GM18507 (cell line): ENCODE results near the gene SEMA4A.
"Not testable (repeated sequence)": the region's sequence is repeated elsewhere in the genome, so short reads cannot be mapped to it uniquely, and the experiment has no call there.

Experiments
- DNase-seq: peaks from one replicate; pipeline ENCODE4 v3.0.0; 2011; ENCODE audit warnings: low read depth; ENCODE audit not compliant: insufficient read length; ENCODE audit errors: extremely low spot score
- FAIRE-seq: peaks from 2 replicates; lab custom pipeline; 2011; peaks lifted over from hg19 to GRCh38; lab: Jason Lieb, UNC

SEMA4A gene

DNA sequence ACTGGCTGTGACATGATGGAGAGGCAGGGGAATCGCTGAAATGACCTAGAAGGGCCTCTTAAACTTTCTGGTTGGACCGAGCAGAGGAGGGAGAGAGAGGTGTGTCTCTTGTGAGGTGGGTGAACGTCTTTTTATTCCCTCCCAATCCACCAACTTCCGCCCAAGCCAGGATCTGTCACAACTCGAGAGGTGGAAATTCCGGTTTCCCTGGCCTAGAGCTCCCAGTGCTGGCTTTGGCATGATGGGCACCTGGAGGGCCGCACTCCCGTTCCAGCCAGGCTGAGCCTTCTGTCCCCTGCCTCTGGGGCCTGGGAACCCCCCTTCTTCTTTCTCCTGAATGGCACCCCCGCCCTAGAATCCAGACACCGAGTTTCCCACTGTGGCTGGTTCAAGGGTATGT is at the start of gene SEMA4A:
Gene SEMA4A (plus strand): TSS at position 224 of the 400 bp plus-strand sequence. CDS start 994 bp downstream, outside the sequence.
- no peak for DNase-seq
- FAIRE-seq, result no peak

DNA sequence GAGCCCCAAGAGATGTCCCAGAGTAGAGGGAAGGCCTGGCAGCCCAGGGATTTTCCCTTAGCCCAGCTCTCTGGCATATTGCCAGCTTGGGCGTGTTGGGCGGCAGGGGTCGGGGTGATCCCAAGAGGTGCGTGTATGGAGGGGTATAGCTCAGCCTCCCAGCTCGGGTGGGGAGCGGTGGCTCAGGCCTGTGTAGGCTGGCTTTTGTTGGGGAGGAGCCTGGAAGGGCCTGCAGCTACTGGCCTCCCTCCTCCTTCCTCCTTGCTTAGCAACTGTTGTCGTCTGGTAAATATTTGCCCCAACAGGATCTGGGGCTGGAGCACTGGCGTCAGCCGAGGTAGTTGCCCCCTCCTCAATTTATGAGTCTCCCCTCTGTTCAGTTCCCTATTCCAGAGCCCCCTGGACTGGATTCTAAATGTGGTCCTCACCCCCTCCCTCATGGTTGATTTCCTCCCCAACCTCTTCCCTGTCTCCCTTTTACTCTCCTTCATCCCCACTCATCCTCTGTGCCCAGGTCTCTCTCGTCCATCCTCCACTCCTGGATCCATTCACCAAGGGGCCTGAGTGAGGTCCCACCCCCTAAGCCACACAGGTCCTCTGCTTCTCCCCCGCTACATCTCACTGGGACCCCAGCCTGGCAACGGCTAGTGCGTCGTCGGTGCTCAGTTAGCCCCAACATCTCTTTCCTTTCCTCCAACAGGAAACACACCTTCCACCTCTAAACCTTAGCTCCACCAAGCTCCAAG is 49.1 kb upstream of the SEMA4A start:
- FAIRE-seq (peak; percentile 41), DNase-seq (no peak)

DNA sequence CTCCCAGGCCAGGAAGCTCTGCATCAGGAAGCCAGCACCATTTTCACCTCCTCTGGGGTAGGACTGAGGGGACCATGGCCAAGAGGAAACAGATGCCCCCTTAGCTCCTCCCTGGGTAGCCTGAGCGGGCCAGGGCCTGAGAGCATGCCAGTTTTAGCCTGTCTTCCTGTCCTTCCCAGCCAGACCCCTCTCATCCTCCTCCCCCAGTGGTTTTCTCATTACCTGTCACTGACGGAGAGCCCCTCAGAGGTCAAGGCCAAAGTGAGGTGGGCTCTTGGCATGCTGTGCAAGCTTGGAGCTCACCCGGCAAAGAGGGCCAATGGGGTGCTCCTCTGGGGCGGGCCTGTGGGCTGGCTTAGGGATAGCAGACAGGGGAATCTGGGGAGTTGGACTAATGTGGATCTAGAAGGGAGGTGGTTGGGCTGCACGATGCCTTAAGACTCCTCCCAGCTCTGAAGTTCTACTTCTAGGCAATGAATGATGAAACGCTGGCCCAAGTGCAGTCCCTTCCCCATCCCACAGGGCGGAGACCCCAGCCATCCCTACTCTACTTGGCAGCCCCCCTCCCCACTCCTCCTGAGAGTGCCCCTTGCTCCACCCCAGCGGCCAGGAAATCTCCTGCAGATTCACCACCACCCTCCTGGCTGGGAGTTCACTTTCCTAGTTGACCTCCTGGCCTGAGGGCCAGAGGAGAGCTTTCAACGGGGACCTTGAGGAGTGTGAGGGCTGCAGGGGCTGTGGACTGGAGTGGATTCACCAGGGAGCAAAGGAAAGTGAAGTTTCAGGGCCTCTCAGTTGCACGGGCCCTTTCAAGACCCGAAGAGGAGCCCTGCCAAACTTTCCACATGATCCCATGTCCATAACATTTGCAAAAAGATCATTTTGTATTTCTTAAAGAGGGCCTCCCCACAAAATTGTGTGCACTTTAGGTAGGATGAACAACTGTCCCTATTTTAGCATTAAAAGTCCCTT is 48.2 kb upstream of the SEMA4A start:
- no peak for FAIRE-seq
- DNase-seq, result no peak

DNA sequence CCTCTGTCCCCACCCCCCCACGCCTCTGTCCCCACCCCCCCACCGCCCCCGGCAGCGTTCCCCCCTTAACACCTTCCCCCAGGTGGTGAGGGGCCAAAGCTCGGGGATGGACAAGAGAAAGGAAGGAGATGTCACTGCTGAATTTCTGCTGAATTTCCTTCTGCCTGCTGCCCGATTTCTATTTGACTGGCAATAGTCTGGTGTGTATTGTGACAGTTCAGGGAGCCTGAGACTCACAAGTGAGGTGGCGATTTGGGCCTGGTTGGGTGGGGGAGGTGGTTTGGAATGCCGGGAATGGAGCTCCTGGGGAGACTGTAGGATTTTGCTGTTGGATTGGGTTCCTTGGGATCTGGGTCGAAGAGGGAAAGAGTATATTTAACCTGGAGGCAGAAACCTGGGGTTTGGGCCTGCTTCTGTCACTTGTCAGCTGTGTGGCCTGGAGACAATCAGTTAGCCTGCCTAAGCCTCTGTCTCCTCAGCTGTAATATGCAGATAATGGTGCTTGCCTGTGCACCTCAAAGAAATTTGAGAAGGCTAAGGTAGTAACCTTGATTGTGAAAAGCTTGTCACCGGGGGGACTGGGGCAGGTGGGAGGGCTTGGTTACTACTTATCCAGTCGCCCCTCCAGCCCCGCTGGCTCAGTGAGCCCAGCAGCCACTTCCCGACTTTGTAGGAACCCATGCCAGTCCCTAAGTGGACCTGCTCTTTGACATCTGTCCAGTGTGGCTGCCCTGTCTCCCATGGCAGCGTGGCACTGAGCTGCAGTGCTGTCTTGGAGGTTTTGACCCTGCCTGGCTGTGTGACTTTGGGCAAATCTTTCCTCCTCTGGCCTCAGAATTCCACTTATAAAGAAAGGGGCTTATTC is 46.5 kb upstream of the SEMA4A start:
- no peak for DNase-seq
- no peak for FAIRE-seq

DNA sequence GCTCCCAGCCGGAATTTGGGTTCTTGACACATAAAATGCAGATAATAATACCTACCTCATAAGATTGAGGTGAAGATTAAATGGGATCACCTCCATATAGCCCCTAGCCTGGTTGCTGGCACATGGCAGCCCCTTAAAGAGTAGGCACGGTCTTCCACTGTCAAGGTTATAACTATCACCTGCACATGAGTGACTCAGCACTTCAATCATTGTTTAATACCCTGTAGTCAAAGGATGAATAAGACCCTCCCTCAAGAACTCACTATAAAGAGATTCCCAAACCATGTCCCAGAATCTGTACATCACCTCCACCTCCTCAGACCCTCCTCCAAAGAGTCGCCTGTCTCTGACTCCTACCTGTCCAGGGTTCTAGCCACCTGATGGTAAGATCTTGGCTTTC is 45.3 kb upstream of the SEMA4A start:
- DNase-seq, result no peak
- FAIRE-seq, result no peak

DNA sequence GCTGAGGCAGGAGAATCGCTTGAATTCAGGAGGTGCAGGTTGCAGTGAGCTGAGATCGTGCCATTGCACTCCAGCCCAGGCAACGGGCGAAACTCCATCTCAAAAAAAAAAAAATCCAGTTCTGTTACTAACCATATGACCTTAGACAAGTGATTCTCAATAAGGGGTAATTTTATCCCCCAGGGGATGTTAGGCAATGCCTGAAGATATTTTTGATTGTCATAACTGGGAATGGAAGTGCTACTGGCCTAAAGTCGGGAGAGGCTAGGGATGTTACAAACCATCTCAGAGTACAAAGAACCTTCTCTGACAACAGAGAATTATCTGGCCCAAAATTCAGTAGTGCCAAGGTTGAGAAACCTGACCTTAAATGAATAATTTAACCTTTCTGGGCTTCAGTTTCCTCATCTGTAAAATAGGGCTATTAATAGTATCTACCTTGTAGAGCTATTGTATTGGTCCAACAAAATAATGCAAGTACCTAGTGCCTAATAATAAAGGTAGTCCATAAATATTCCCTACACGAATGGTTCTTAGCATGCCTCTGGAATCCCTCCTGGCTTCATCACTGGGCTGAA is 44.6 kb upstream of the SEMA4A start:
- DNase-seq, result no peak
- FAIRE-seq, result no peak

DNA sequence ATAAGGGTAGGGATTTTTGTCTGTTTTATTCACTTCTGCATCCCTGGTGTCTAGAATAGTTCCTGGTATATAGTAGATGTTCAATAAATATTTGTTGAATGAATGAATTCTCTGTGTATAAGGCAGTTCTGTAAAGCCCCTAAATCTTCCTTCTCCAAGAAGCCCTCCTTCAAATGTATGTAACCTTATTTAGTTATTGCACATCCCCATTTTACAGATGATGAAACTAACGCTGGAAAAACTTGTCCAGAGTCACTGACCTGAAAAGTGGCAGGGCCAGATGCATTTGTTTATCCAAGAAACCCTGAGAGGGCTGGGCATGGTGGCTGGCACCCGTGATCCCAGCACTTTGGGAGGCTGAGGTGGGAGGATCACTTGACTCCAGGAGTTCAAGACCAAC is 43.1 kb upstream of the SEMA4A start:
- no peak for FAIRE-seq
- DNase-seq, result no peak

DNA sequence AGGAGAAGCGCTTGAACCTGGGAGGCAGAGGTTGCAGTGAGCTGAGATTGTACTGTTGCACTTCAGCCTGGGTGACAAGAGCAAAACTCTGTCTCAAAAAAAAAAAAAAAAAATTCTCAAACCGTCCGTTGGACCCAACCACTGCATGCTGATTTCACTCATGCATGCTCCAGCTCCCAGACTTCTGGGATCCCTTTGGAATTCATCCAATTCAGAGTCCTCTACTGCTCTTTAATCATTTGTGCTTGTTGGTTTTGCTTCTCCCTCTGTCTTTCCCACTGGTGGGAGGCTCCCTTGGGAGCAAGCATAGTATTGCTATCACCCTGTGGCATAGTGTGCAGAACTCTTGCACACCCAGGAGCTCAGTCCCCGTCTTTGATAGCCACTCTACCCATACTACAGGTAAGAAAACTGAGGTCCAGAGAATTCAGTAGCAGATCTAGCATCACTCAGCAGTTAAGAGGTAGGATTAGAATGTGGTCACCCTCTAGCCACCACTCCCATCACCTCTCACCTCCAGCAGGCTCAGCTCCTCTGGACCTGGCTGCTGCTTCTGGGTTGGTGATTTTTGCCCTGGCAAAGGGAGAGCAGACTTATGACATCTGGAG is 41.9 kb upstream of the SEMA4A start:
- DNase-seq, result no peak
- no peak for FAIRE-seq

DNA sequence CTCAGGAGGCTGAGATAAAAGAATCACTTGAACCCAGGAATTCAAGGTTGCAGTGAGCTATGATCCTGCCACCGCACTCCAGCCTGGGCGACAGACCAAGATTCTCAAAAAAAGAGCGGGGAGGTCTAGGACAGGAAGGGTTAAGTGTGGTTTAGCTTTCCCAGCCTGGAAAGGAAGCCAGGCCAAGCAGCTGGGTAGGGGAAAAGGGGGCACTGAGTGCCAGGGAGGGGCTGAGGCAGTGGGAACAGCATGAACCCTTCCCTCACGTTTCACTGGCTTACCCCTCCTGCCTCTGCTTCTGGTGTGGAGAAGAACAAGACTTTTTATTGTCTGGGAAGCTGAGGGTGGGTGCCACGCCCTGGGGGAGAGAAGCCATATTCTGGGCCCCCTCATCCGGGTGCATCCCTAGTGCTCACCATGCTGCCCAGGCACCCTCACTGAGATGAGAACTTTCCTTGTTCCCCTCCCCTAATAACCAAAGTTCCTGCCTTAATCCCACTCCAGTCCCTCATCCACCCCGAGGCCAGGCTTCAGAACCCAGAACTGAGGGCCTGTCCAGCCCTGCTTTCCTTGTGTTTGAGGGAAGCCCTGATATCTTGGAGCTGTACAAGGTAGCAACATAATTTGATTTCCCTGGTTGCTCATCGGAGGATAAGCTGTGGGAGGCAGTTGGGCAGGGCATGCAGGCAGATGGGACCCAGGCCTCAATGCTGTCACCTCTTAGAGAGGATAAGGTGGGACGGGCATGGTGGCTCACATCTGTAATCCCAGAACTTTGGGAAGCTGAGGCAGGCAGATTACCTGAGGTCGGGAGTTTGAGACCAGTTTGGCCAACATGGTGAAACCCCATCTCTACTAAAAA is 40.9 kb upstream of the SEMA4A start:
- no peak for FAIRE-seq
- no peak for DNase-seq

DNA sequence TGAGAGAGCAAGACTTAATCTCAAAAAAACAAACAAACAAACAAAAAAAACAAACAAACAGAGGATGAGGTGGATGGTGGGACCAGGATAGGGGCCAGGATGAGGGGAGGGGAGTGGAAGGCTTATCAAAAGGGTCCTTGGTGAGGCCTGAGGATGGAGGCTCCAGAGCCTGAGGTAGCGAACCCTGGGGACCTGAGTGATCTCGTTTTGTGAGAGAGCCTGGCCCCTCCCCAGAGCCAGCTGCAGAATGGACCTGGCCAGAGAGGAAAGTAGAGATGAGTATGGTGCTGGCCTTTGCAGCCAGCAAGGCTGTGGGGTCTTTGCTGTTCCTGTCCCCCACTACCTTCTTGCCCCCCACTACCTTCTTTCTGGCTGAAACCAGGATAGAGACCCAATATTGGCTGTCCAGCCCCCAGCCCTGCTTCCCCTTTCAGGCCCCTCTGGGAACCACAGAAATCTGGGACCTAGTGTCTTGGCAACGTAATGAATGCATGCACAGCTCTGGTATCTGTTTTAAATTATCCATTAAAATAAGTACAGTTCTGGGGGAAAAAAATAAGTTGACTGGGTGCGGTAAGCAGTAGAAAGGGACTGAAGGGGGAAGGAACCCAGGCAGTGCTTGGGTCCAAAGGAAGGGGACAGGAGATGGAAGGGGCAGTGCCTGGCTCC is 40.0 kb upstream of the SEMA4A start:
- FAIRE-seq (no peak), DNase-seq (no peak)

DNA sequence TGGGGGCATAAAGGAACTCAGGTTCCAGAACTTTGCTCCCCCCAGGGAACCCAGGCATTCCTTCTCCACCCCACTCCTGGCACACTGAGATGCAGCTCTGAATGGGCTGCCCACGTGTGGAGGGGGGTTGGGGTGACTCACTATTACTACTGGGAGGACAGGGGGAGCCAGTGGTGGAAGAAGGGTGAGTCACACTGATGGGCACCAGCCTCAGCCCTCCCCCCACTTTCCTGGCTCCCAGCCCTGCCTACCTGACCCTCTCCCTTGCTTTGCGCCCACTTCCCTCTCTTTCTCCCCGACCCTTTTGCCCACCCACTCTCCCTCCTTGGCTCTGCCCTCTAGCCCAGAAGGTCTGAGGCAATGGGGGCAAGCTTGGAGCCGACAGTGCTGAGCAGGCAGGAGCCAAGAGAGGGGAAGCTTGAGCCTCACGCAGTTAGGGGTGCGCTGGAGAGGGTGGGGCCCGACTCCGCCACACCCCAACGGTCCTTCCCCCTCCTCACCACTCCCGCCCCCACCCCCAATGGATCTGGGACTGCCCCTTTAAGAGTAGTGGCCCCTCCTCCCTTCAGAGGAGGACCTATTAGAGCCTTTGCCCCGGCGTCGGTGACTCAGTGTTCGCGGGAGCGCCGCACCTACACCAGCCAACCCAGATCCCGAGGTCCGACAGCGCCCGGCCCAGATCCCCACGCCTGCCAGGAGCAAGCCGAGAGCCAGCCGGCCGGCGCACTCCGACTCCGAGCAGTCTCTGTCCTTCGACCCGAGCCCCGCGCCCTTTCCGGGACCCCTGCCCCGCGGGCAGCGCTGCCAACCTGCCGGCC is 39.1 kb upstream of the SEMA4A start, which contains the start of gene LMNA:
Gene LMNA (plus strand): TSS at position 611 of the 818 bp plus-strand sequence. CDS start 208 bp downstream, outside the sequence.
- no peak for DNase-seq
- FAIRE-seq, result peak; percentile 63

DNA sequence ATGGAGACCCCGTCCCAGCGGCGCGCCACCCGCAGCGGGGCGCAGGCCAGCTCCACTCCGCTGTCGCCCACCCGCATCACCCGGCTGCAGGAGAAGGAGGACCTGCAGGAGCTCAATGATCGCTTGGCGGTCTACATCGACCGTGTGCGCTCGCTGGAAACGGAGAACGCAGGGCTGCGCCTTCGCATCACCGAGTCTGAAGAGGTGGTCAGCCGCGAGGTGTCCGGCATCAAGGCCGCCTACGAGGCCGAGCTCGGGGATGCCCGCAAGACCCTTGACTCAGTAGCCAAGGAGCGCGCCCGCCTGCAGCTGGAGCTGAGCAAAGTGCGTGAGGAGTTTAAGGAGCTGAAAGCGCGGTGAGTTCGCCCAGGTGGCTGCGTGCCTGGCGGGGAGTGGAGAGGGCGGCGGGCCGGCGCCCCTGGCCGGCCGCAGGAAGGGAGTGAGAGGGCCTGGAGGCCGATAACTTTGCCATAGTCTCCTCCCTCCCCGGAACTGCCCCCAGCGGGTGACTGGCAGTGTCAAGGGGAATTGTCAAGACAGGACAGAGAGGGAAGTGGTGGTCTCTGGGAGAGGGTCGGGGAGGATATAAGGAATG is 38.4 kb upstream of the SEMA4A start:
- no peak for FAIRE-seq
- no peak for DNase-seq

DNA sequence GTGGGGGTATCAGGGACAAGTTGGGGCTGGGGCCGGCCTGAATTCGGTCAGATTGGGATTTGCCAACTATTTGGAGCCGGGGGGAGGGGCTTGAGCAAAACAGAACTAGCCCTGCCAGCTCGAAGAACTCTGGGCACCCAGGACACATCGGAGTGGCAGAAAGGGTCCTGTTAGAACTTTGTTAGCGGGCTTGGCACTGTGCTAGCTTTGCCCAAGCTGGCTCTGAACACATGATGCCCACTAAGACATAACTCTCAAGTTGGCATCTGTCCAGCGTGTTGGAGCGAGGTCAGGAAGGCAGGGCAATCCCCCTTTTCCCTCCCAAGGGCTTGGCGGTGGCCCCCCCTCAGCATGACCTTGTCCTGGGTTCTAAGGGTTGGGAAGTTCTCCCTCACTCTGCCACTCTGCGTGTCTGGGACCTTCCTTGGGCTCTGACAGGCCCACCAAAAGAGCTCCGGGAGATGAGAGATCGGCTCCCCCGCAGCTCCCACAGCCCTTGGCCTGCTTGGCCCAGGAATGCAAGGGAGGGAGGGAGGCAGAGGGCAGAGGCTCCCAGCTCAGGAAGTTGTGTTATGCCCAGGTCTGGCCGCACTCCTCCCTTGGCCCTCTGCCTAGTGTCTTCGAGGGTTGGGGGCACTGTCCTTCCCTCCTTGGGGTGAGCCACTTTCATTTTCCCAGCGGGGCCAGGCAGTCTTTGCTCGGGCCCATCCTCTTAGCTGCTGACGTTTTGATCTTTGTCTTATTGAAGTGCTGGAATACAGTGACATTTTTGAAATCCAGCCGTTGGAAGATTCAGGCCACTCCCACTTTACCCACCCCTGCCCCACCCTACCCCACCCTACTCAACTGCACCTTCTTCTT is 37.6 kb upstream of the SEMA4A start:
- FAIRE-seq, result no peak
- no peak for DNase-seq

DNA sequence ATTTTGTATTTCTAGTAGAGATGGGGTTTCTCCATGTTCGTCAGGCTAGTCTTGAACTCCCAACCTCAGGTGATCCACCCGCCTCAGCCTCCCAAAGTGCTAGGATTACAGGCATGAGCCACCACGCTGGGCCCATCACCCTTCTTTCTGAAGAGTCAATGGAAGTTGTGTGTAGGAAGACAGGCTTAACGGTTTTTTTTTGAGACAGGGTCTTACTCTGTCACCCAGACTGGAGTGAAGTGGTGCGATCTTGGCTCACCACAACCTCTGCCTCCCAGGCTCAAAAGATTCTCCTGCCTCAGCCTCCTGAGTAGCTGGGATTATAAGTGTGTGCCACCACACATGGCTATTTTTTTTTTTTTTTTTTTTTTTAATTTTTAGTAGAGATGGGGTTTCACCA is 36.7 kb upstream of the SEMA4A start:
- FAIRE-seq, DNase-seq: not testable (repeated sequence)

DNA sequence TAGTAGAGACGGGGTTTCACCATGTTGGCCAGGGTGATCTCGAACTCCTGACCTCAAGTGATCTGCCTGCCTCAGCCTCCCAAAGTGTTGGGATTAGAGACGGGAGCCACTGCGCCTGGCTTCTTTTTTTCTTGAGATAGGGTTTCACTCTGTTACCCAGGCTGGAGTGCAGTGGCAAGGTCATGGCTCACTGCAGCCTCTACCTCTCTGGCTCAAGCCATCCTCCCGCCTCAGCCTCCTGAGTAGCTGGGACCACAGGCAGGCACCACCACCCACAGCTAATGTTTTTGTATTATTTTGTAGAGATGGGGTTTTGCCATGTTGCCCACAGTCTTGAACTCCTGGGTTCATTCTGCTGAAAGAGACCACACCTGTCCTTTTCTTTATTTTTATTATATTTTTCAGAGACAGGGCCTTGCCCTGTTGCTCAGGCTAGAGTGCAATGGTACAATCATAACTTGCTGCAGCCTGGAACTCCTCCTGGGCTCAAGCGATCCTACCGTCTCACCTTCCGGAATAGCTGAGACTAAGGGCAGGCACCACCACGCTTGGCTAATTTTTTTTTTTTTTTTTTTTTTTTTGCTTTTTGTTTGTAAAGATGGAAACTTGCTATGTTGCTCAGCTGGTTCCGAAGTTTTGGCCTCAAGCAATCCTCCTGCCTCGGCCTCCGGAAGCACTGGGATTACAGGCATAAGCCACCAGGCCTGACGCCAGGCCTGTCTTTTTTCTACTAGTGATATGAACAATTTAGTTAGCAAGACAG is 35.8 kb upstream of the SEMA4A start:
- FAIRE-seq, result no peak
- DNase-seq, result no peak
